ENCODE results near the gene AP2A2.

- TF ChIP-seq PBX3 (CRISPR knock-in tag; IDR thresholded peaks at IDR 0.05) (no peak), ZBTB7A (tag by site-specific recombination; IDR thresholded peaks at IDR 0.05; ENCODE audit: low read depth) (no peak), ZNF660 (tag by site-specific recombination; IDR thresholded peaks at IDR 0.05) (no peak)
Measured at GRCh38 chr11:987671-988070, 62.0 kb downstream of the AP2A2 start.
